B cell (primary cell): ENCODE results near the gene NAA40. TPM values are rescaled to one million over a fixed set of nuclear protein-coding genes. Genes with fewer than 3 reads are reported as not detected.

Experiments
- ATAC-seq: fragments of 200-7000 bp; cut with Tn5 transposase; one replicate; pipeline ENCODE4 v1.10.0; 2021; ENCODE audit warnings: low read depth, mild to moderate bottlenecking, moderate number of reproducible peaks, moderate library complexity
- CTCF ChIA-PET: fragments of 350-600 bp; sonication (Branson Sonifier 250); formaldehyde crosslinking; loops from one replicate; lab custom pipeline; 2021; ENCODE audit warnings: antibody characterized with exemption, inconsistent platforms; lab: Charles Lee
- POLR2A ChIA-PET: fragments of 350-600 bp; sonication (Branson Sonifier 250); formaldehyde crosslinking; loops from one replicate; lab custom pipeline; 2021; ENCODE audit warnings: antibody characterized with exemption; lab: Charles Lee
- DNase-seq: peaks from one replicate; pipeline ENCODE4 v3.0.0; 2013
- H2AFZ ChIP-seq: 2 replicates; pipeline ENCODE4 v1.6.1; 2012; ENCODE audit warnings: mild to moderate bottlenecking, low read depth, low read length; ENCODE audit not compliant: insufficient read depth, poor library complexity, severe bottlenecking
- H3K27ac ChIP-seq, 2 donors: 1 replicate in 1 of 2; 2 replicates in 1 of 2; pipeline ENCODE4 v1.5.1; 2012 to 2013; ENCODE audit warnings: low read length in 2 of 2, mild to moderate bottlenecking in 2 of 2, moderate library complexity in 1 of 2
- H3K27me3 ChIP-seq, 4 experiments: fragments of 200-600 bp in 1 of 4; sonication (generic) in 1 of 4; replicated peaks in 1 of 4; 1 replicate in 2 of 4; 2 replicates in 2 of 4; pipeline versions ENCODE4 v1.6.1 to v1.7.0; 2013 to 2016; ENCODE audit warnings: low read length in 3 of 4, mild to moderate bottlenecking in 2 of 4, mixed read lengths in 1 of 4, moderate library complexity in 1 of 4; ENCODE audit not compliant: insufficient read depth in 4 of 4, control insufficient read depth in 3 of 4; ENCODE audit errors: control extremely low read depth in 1 of 4
- H3K36me3 ChIP-seq, 2 experiments: replicated peaks in 1 of 2; 1 replicate in 1 of 2; 2 replicates in 1 of 2; pipeline versions ENCODE4 v1.6.1 to v1.7.1; 2013; ENCODE audit warnings: low read length in 1 of 2; ENCODE audit not compliant: insufficient read depth in 2 of 2, control insufficient read depth in 1 of 2; ENCODE audit errors: control extremely low read depth in 1 of 2, extremely low read depth in 1 of 2
- H3K4me1 ChIP-seq, 2 donors: fragments of 200-600 bp in 1 of 2; sonication (generic) in 1 of 2; 1 replicate in 1 of 2; 2 replicates in 1 of 2; pipeline versions ENCODE4 v1.5.1 to v1.6.1; 2013 to 2017; ENCODE audit warnings: low read length in 2 of 2; ENCODE audit not compliant: control insufficient read depth in 2 of 2, insufficient read depth in 2 of 2
- H3K4me2 ChIP-seq: replicated peaks from 2 replicates; pipeline ENCODE3; 2012; ENCODE audit warnings: mild to moderate bottlenecking, low read depth, low read length; ENCODE audit not compliant: poor library complexity, severe bottlenecking
- H3K4me3 ChIP-seq, 5 experiments: fragments of 200-600 bp in 1 of 5; sonication (generic) in 1 of 5; 1 replicate in 3 of 5; 2 replicates in 2 of 5; pipeline versions ENCODE4 v1.5.1 to v1.7.0; 2011 to 2016; ENCODE audit warnings: low read length in 4 of 5, mild to moderate bottlenecking in 4 of 5, low read depth in 2 of 5, control low read depth in 1 of 5, moderate library complexity in 1 of 5; ENCODE audit not compliant: insufficient read depth in 1 of 5; ENCODE audit errors: control extremely low read depth in 1 of 5, extremely low read depth in 1 of 5
- H3K79me2 ChIP-seq: fragments of 200-600 bp; sonication (generic); one replicate; pipeline ENCODE4 v1.6.0; 2016; ENCODE audit warnings: low read length; ENCODE audit not compliant: control insufficient read depth, insufficient read depth
- H3K9ac ChIP-seq: fragments of 200-600 bp; sonication (generic); 2 replicates; pipeline ENCODE4 v1.6.1; 2017; ENCODE audit warnings: mild to moderate bottlenecking, low read length, moderate library complexity
- H3K9me3 ChIP-seq, 3 donors: one replicate each; pipeline versions ENCODE4 v1.6.1 to v1.7.1; 2013; ENCODE audit warnings: low read length in 2 of 3; ENCODE audit not compliant: control insufficient read depth in 2 of 3, insufficient read depth in 1 of 3; ENCODE audit errors: control extremely low read depth in 1 of 3
- H4K20me1 ChIP-seq: 2 replicates; pipeline ENCODE4 v1.6.0; 2012; ENCODE audit warnings: mild to moderate bottlenecking, low read length; ENCODE audit not compliant: insufficient read depth, control insufficient read depth, poor library complexity, severe bottlenecking
- H3K27ac Mint-ChIP-seq: one replicate; pipeline ENCODE4 v1.8.0; 2021; ENCODE audit warnings: mixed read lengths
- H3K27me3 Mint-ChIP-seq: one replicate; pipeline ENCODE4 v1.8.0; 2021; ENCODE audit warnings: mixed read lengths
- H3K4me1 Mint-ChIP-seq: one replicate; pipeline ENCODE4 v1.8.0; 2021; ENCODE audit warnings: mixed read lengths
- H3K4me3 Mint-ChIP-seq: one replicate; pipeline ENCODE4 v1.8.0; 2021; ENCODE audit warnings: mixed read lengths
- H3K9me3 Mint-ChIP-seq: one replicate; pipeline ENCODE4 v1.8.0; 2022; ENCODE audit warnings: mixed read lengths; ENCODE audit not compliant: insufficient read depth
- CTCF ChIP-seq: fragments of 200-600 bp; IDR thresholded peaks from one replicate; pipeline ENCODE4 v1.8.0; 2022; ENCODE audit warnings: antibody characterized with exemption, mild to moderate bottlenecking
- EZH2 ChIP-seq: IDR thresholded peaks from 2 replicates; pipeline ENCODE4 v1.6.1; 2012; ENCODE audit warnings: borderline replicate concordance, low read depth, mild to moderate bottlenecking, moderate library complexity, low read length; ENCODE audit not compliant: insufficient read depth, poor library complexity, severe bottlenecking
- WGBS: methylation state at CpG from one replicate; pipeline ENCODE4 v1.1.5; 2013; ENCODE audit warnings: missing lambda C conversion rate; ENCODE audit not compliant: insufficient coverage; 5-methylcytosine and 5-hydroxymethylcytosine counted together
- intact Hi-C: fragments of 100-400 bp; cut with micrococcal nuclease; formaldehyde crosslinking; loops from one replicate; pipeline ENCODE4 v1.10.0; 2022
- polyA plus RNA-seq: library from polyadenylated mRNA; depleted of rRNA; stranded (reverse); fragments of >200 nt; gene quantifications from 2 replicates; pipeline ENCODE4 v1.2.3, GENCODE V29; 2012
- total RNA-seq, 2 donors: library from RNA; stranded (reverse); fragments of 120-200 nt in 1 of 2; gene quantifications; 1 replicate in 1 of 2; 2 replicates in 1 of 2; pipeline versions ENCODE4 v1.2.3 to v1.2.4, GENCODE V29; 2013 to 2022

Gene NAA40
- total and polyA plus RNA-seq, 2 donors (not counting 1 experiment from before 2014, with no cell fraction given) = 41.3 to 47.7 TPM

- WGBS = under 1% methylated on average over 57 of the region's 63 CpGs
- intact Hi-C loops = loop anchor here (1.0 to 5.0 kb wide), 6 partner anchors 12 to 304 kb away; partner anchors contain the start of genes COX8A, MARK2, NAA40 and RTN3
- Histone ChIP-seq H2AFZ (peak within 1 kb of the TSS; percentile 87), H3K4me1 (peaks cover 22 to 39% of the 10 kb centered on the region in 2 donors), H4K20me1 (peaks cover 36% of the 10 kb centered on the region), H3K36me3 (peaks cover 4 to 19% of the 10 kb centered on the region in 2 experiments), H3K27me3 (no peaks in the 10 kb centered on the region), H3K4me2 (peak within 1 kb of the TSS; percentile 92), H3K9ac (peak within 1 kb of the TSS; percentile 98), H3K9me3 (no peaks in the 10 kb centered on the region), H3K4me3 (peak within 1 kb of the TSS; percentile 76 to 96 (median 93)), H3K27ac (peak within 1 kb of the TSS; percentile 76 to 94), H3K79me2 (peaks cover 47% of the 10 kb centered on the region)
- Mint-ChIP-seq H3K9me3 (no peaks in the 10 kb centered on the region), H3K27me3 (no peaks in the 10 kb centered on the region), H3K27ac (peak within 1 kb of the TSS; percentile 97), H3K4me3 (peak within 1 kb of the TSS; percentile 99), H3K4me1 (peaks cover 42% of the 10 kb centered on the region)
- peak; percentile 84 for ATAC-seq
- peak; percentile 89 for DNase-seq
- no peak for TF ChIP-seq CTCF
- no peak for TF ChIP-seq EZH2
- ChIA-PET CTCF (interaction anchor here (1.0 to 1.4 kb wide), 2 partner anchors 15 to 148 kb away, joined by 6 to 8 read pairs; partner anchors contain the start of gene MARK2), POLR2A (interaction anchor here (0.7 to 1.3 kb wide), 5 partner anchors 12 to 218 kb away, joined by 3 to 5 read pairs (median 3); partner anchors contain the start of genes COX8A and MARK2)
Observed at GRCh38 chr11:63986156-63986931, 47.5 kb downstream of the NAA40 start, which contains the start of gene OTUB1. Gene OTUB1 (plus strand): TSS chr11:63986438. CDS start chr11:63986457, 19 bp downstream.
